ENCODE data around the gene GMPPB. TPM values are rescaled to one million over a fixed set of nuclear protein-coding genes. Genes with fewer than 3 reads are reported as not detected.

Gene GMPPB
- polyA plus RNA-seq, 1 donor (not counting 4 experiments of a cell fraction or from before 2014, with no cell fraction given): 17.4 TPM

- FAIRE-seq: no peak
- Histone ChIP-seq H3K79me2 (ENCODE audit: control insufficient read depth, insufficient read depth, low read length) (no peaks in the 10 kb centered on the region), H3K36me3 (ENCODE audit: control insufficient read depth in 2 of 2, extremely low read depth in 1 of 2, insufficient read depth in 2 of 2, low read length in 2 of 2) (peaks cover 8 to 25% of the 10 kb centered on the region in 2 experiments), H4K20me1 (ENCODE audit: control insufficient read depth, extremely low read depth, insufficient read depth, low read length) (peaks cover 14% of the 10 kb centered on the region), H3K9me1 (ENCODE audit: control insufficient read depth, extremely low read depth, insufficient read depth, low read length) (no peaks in the 10 kb centered on the region), H2AFZ (ENCODE audit: control insufficient read depth, low read length) (no peak overlapping the region), H3K4me3 (ENCODE audit: control insufficient read depth in 2 of 3, extremely low read depth in 1 of 3, insufficient read depth in 2 of 3, low read depth in 1 of 3, low read length in 3 of 3) (no peak overlapping the region), H3K4me2 (ENCODE audit: control insufficient read depth, extremely low read depth, insufficient read depth, low read depth, low read length) (no peak overlapping the region), H3K9ac (ENCODE audit: control insufficient read depth, extremely low read depth, insufficient read depth, low read length) (no peak overlapping the region), H3K27ac (ENCODE audit: control insufficient read depth, insufficient read depth, low read length) (no peak overlapping the region), H3K9me3 (ENCODE audit: control insufficient read depth, low read depth, low read length) (no peaks in the 10 kb centered on the region), H3K4me1 (ENCODE audit: control insufficient read depth, extremely low read depth, insufficient read depth, low read length) (peaks cover 19% of the 10 kb centered on the region), H3K27me3 (ENCODE audit: control insufficient read depth, extremely low read depth, insufficient read depth, low read length) (no peaks in the 10 kb centered on the region)
- dilution Hi-C loops (cut with MboI; ENCODE audit: extremely low pct_ligation_motif_present, low sequenced_read_pairs): no loop called here
- DNase-seq (ENCODE audit: low read depth, low spot score): no peak
- TF ChIP-seq EZH2 (IDR thresholded peaks at IDR 0.05; ENCODE audit: low read length) (no peak), CTCF (optimal IDR thresholded peaks at IDR 0.05 in 1 of 3, IDR thresholded peaks at IDR 0.05 in 1 of 3, conservative IDR thresholded peaks at IDR 0.05 in 1 of 3; ENCODE audit: extremely low read depth in 1 of 3, insufficient read depth in 2 of 3, low read length in 3 of 3) (no peak)
Observed at GRCh38 chr3:49716169-49716568, 7.6 kb downstream of the GMPPB start.

GRCh38 chr3:49715611-49716121 is 8.1 kb downstream of the GMPPB start:
- dilution Hi-C loops (cut with MboI; ENCODE audit: extremely low pct_ligation_motif_present, low sequenced_read_pairs): no loop called here
- Histone ChIP-seq H3K4me2 (ENCODE audit: control insufficient read depth, extremely low read depth, insufficient read depth, low read depth, low read length) (no peak overlapping the region), H3K9me1 (ENCODE audit: control insufficient read depth, extremely low read depth, insufficient read depth, low read length) (no peaks in the 10 kb centered on the region), H3K9me3 (ENCODE audit: control insufficient read depth, low read depth, low read length) (no peaks in the 10 kb centered on the region), H3K79me2 (ENCODE audit: control insufficient read depth, insufficient read depth, low read length) (no peaks in the 10 kb centered on the region), H4K20me1 (ENCODE audit: control insufficient read depth, extremely low read depth, insufficient read depth, low read length) (peaks cover 11% of the 10 kb centered on the region), H3K36me3 (ENCODE audit: control insufficient read depth in 2 of 2, extremely low read depth in 1 of 2, insufficient read depth in 2 of 2, low read length in 2 of 2) (peaks cover 3 to 21% of the 10 kb centered on the region in 2 experiments), H3K4me1 (ENCODE audit: control insufficient read depth, extremely low read depth, insufficient read depth, low read length) (peaks cover 19% of the 10 kb centered on the region), H3K9ac (ENCODE audit: control insufficient read depth, extremely low read depth, insufficient read depth, low read length) (no peak overlapping the region), H3K27ac (ENCODE audit: control insufficient read depth, insufficient read depth, low read length) (no peak overlapping the region), H2AFZ (ENCODE audit: control insufficient read depth, low read length) (no peak overlapping the region), H3K27me3 (ENCODE audit: control insufficient read depth, extremely low read depth, insufficient read depth, low read length) (no peaks in the 10 kb centered on the region), H3K4me3 (ENCODE audit: control insufficient read depth in 2 of 3, extremely low read depth in 1 of 3, insufficient read depth in 2 of 3, low read depth in 1 of 3, low read length in 3 of 3) (no peak overlapping the region)
- FAIRE-seq: no peak
- no peak for DNase-seq (ENCODE audit: low read depth, low spot score)
- no peak for TF ChIP-seq EZH2 (IDR thresholded peaks at IDR 0.05; ENCODE audit: low read length)
- no peak for TF ChIP-seq CTCF (optimal IDR thresholded peaks at IDR 0.05 in 1 of 3, IDR thresholded peaks at IDR 0.05 in 1 of 3, conservative IDR thresholded peaks at IDR 0.05 in 1 of 3; ENCODE audit: extremely low read depth in 1 of 3, insufficient read depth in 2 of 3, low read length in 3 of 3)

Measured in keratinocyte (primary cell).